Stimulated activated naive CD8-positive, alpha-beta T cell treated with anti-CD3 and anti-CD28 coated beads, Interleukin-15, Interleukin-2, amounts not matched to agents 100 U/mL and 50 U/mL, for 24 hours (primary cell): ENCODE results near the gene NETO1.

Experiments
- ATAC-seq: fragments of 150-1000 bp; cut with Tn5 transposase; one replicate; pipeline ENCODE4 v1.10.0; 2021
- DNase-seq: peaks from one replicate; pipeline ENCODE4 v3.0.0; 2021

NETO1 gene, protein sequence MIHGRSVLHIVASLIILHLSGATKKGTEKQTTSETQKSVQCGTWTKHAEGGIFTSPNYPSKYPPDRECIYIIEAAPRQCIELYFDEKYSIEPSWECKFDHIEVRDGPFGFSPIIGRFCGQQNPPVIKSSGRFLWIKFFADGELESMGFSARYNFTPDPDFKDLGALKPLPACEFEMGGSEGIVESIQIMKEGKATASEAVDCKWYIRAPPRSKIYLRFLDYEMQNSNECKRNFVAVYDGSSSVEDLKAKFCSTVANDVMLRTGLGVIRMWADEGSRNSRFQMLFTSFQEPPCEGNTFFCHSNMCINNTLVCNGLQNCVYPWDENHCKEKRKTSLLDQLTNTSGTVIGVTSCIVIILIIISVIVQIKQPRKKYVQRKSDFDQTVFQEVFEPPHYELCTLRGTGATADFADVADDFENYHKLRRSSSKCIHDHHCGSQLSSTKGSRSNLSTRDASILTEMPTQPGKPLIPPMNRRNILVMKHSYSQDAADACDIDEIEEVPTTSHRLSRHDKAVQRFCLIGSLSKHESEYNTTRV

DNA sequence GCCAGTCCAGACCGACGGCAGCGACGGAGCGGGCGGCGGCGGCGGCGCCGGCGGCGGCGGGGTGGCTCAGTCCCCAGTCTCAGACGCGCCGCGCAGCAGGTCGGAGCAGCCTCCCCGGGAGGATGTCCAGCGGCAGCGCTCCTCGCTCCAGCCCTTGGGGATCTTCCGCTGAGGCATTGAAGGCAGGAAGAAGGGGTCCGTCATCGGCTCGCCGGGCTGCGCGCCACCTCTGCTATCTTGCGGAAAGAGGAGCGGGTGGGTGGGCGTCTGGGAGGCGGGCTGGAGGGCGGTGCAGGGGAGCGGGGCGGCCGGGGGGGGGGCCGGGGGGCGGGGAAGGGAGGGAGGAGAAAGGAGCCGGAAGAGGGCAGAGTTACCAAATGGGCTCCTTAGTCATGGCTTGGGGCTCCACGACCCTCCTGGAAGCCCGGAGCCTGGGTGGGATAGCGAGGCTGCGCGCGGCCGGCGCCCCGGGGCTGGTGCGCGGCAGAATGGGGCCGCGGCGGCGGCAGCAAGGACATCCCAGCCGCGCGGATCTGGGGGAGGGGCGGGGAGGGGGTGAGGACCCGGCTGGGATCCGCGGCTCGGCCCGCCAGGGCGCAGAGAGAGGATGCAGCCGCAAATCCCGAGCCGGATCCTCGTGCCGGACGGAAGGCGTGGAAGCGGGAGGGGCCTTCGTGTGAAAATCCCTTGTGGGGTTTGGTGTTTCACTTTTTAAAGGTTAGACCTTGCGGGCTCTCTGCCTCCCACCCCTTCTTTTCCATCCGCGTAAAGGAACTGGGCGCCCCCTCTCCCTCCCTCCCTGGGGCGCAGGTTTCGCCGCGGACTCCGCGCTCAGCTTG lies at the start of gene NETO1:
Gene NETO1, minus strand, starts transcription at position 242 of the 839 bp plus-strand sequence. CDS start 696 bp downstream, outside the sequence.
- no peak for ATAC-seq
- DNase-seq: peak; percentile 3

DNA sequence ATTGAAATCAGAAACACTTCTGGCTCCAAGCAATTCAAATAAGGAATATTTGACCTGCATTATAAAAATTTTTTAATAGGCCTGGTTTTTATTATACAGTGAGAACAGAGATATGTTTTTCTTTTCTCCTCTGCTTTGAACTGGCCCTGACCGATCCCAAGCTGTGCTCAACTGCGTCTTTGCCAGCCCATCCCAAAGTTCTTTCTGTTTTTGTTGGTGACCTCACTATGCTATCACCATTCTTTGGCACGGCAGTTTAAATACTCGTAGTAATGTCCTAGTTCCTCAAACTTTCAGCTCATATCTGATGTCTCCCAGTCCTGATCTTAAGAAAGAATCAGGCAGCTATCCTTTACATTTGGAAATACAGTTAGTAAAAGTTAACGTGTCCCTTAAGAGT lies 42.3 kb upstream of the NETO1 start:
- no peak for DNase-seq
- no peak for ATAC-seq

DNA sequence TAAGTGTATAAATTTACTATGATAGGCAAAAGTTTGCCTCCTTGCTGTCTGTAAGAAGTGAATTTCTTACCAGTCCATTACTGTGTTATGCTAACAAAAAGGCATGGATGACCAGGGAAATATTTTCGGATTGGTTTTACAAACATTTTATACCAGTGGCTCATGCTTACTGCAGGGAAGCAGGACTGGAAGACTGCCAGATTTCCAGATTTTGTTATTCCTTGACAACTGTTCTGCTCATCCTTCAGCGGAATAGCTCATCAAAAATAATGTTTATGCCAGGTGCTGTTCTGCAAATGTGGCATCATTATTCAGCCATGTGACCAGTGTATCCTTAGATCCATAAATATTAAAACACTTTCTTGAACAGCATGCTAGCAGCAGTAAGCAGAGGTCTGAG lies 40.4 kb upstream of the NETO1 start:
- no peak for ATAC-seq
- no peak for DNase-seq

DNA sequence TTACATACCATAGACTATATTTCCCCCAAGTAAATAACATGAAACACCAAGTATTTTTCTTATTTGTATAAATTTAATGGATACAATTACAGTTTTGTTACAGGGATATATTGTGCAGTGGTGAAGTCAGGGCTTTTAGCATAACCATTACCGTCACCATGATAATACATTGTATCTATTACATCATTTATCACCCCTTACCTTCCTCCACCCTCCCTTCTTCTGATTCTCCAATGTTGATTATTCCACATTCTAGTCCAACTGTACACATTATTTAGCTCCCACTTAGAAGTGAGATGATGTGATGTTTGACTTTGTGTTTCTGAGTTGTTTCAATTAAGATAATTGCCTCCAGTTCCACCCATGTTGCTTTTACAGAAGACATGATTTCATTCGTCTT lies 35.2 kb upstream of the NETO1 start:
- no peak for ATAC-seq

DNA sequence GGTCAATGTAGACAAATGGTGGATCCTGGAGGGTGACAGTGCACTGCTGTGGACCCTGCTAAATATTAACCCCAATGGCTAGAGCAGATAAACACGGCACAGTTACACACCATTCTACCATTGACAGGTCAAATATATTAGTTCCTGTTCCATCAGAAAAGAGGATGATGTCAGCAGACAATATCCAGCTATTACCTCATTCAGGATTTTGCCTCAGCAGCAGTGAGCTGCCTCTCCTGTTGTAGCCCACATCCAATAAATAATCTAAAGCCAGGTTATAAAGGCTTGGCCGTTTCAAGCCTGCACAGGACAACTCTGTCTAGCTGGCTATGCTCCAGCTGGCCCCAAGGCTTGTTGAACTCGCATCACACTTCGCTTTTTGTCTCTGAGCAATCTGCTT lies 31.6 kb upstream of the NETO1 start:
- ATAC-seq (no peak), DNase-seq (no peak)

More for the DNA sequence above, 35.2 kb upstream of the NETO1 start:
- DNase-seq: no peak

DNA sequence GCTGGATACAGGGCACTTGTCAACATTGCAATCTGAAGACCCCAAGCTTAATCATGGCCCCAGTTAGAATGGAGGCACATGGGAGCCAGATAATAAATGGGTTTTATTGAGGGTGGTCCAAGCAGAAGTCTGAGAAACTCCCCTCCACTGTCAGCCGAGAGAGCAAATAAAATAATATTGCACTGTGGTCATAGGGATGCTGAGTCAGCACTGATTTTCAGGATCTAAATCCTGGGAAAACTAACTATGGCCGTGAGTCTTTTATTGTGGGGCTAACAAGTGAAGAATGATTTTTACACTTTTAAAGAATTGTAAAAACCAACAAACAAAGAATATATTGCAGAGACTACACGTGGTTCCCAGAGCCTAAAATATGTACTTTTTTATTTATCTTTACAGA lies 31.1 kb upstream of the NETO1 start:
- ATAC-seq (no peak), DNase-seq (no peak)

DNA sequence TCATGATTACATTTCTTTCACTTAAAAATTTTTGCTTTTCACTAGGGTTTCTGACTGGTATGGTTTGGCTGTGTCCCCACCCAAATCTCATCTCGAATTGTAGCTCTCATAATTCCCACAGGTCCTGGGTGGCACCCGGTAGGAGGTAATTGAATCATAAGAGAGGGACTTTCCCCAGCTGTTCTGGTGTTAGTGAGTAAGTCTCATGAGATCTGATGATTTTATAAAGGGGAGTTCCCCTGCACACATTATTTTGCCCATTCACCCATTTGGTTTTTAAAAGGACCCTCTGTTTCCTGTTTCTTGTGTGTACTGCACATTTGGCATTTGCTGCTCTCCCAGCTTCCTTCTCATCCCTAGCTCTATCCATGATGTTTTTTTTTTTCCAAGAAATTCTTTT lies 27.8 kb upstream of the NETO1 start:
- peak; percentile 3 for DNase-seq
- peak; percentile 52 for ATAC-seq

DNA sequence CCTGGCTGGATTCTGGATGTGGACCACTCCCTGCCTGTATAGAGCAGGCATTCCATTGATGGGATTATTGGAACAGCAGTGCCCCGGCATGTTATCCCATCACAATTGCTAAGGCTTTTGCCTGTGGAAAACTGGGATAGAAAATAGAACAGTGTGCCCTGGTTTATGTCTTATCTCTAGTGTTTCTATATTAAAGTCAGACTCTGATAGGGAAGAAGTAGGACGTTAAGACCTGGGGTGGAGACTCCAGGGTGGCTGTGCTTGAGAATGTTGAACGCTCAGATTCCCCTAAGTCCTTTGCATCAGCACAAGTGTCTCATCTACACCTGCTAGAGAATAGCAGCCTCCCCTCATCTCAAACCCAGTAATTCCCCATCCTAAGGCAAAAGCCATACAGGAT lies 10.8 kb upstream of the NETO1 start:
- no peak for DNase-seq
- no peak for ATAC-seq

DNA sequence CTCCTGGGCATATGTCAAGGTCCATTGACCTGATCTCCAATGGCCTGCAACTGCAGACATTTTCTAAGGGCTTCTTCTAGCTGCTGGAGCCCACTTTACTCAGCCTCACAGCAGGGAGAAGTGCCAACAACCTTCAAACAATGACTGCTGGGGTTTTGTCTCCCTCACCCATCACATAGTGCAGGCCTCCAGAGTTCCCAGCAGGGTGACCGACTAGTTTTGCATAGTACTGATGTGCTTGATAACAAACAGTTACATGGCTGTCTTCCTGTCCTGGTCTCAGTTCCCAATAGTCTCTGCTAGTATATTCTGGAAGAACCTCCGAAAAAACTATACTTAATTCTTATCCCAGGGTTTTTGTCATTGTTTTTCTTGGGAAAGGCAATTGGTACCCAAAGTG lies 10.4 kb upstream of the NETO1 start:
- no peak for DNase-seq
- ATAC-seq: no peak

DNA sequence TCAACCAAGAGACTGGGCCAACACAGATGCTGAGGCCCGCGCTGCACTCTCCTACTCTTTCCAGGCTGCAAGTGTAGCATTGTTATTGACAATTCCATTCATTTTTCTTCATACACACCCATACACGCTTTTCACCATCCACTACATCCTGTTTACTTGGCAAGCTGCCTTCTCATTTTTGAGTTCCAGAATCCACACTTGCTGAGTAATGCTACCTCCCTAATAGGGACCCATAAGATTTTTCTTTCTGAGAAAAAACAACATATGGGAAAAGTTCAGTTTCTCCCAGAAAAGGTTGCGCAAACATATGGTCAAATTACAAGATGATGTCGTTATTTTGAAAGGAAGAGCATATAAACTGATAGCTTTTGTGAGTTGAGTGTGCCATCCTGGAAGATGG lies 3.3 kb upstream of the NETO1 start:
- ATAC-seq: no peak
- DNase-seq: no peak

DNA sequence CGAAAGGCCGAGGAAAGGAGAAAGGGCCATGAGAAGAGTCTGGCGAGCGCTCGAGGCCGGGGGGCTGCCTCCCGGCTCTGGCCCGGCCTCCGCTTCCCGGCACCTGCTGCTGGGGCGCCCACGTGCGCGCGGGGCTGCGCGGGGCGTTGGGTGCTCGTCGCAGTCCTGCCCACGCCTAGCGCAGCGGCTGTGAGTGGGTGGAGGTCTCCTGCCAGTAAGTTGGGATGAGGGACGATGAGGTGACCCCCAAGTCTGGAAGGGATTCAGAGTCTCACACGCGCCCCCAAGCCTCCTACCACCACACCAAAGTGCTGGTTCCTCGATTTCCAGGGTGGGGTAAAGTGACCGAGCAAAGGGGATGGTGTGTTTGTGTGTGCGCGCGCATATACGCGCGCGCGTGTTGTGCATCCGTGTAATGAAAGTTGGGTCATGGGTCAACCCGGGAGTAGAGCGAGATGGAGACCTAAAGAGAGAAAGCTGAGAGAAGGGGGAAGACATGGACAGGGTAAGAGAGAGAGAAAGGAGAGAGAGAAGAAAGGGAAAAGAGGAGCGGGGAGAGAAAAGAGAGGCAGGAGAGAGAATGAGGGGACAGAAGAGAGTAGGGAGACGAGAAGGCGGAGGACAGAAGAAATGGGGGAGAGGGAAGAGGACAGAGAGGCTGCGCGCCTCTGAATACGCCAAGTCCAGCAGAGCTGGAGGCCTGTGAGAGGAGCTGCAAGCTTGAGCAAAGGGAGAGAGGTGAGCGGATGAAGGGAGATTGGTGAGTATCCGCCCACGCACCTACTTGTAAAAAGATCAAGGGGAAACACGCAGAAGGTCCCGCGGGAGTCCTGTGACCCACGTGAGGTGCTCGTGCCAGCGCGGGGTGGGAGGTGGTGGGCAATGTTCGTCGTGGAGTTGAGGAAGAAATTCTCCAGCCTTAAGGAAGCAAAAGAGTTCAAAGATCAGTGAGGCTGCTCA lies 1.7 kb upstream of the NETO1 start:
- DNase-seq: peak; percentile 6

DNA sequence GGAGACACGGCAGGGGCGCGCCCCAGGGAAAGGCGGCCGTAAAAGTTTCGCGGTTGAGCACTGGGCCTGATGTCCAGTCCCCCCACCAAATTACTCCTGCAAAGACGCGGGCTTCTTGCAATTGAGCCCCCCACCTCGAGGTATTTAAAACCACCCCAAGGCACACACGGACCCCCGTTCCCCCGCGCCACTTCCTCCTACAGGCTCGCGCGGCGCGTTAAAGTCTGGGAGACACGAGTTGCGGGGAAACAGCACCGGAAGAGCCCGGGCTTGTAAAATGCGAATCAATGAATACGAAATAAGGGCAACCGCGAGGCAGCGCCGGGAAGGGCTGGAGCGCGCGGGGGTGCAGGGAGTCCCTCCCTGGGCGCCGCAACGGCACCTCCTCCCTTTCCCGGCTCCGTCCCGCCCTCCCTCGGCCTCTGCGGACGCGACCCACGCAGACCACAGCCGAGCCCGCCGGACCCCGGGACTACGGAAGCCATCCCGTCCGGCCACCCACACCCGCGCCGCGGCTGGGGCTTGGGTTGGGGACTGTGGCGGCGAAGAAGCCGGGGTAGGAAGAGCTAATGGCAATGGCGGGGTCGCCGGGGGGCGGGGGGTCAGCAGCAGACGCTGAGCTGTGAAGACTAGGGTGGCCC lies 918 bp upstream of the NETO1 start:
- DNase-seq: peak; percentile 4

More for the DNA sequence above, 1.7 kb upstream of the NETO1 start:
- ATAC-seq: no peak

DNA sequence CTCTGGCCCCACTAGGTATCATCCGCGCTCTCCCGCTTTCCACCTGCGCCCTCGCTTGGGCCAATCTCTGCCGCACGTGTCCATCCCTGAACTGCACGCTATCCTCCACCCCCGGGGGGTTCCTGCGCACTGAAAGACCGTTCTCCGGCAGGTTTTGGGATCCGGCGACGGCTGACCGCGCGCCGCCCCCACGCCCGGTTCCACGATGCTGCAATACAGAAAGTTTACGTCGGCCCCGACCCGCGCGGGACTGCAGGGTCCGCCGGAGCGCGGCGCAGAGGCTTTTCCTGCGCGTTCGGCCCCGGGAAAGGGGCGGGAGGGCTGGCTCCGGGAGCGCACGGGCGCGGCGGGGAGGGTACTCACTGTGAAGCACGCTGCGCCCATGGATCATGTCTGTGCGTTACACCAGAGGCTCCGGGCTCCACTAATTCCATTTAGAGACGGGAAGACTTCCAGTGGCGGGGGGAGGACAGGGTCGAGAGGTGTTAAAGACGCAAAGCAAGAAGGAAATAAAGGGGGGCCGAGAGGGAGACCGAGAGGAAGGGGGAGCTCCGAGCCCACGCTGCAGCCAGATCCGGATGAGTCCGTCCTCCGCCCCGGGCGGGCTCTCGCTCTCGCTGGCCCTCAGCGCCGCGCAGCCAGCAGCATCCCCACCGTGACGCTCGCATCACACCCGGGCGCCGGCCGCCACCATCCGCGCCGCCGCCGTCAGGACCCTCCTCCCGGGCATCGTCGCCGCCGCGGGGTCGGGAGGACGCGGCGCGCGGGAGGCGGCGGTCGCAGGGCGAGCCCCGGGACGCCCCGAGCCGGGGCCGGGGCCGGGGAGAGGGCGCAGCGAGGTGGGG lies 664 bp downstream of the NETO1 start:
- ATAC-seq: no peak
- peak; percentile 4 for DNase-seq

More for the DNA sequence above, 918 bp upstream of the NETO1 start:
- no peak for ATAC-seq

DNA sequence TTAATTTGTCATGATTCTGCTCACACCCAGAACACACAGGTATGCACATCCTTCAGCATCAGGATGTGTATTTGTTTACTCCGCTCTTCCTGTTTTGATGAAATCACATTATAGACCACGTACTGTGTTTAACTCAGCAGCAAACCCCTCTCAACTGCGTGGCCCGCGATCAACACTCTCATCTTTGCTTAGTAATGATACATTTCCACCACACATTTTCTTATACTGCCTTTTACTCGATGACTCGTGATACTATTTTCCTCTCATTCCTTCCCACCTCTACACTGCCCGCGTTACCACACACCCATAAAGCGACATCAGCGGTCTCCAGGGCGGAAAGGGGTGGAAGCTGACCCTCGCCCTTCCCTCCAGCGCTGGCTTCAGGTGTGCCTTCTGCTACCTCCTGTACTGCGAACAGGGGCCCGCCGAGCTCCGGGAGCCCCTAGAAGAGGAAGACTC lies 1.3 kb downstream of the NETO1 start:
- no peak for ATAC-seq
- no peak for DNase-seq

DNA sequence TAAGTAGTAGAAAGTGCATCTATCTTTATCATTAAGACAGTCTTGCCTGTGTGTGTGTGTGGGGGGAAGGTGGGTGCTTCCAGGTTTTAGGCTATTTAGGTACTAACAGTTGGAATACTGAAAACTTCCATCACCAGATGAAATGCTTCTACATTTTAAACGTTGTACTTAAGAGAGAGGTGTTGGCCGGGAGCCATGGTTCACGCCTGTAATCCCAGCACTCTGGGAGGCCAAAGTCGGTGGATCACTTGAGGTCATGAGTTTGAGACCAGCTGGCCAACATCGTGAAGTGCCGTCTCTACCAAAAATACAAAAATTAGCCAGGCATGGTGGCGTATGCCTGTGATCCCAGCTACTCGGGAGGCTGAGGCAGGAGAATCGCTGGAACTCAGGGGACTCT lies 4.0 kb downstream of the NETO1 start:
- ATAC-seq: no peak
- DNase-seq: no peak

DNA sequence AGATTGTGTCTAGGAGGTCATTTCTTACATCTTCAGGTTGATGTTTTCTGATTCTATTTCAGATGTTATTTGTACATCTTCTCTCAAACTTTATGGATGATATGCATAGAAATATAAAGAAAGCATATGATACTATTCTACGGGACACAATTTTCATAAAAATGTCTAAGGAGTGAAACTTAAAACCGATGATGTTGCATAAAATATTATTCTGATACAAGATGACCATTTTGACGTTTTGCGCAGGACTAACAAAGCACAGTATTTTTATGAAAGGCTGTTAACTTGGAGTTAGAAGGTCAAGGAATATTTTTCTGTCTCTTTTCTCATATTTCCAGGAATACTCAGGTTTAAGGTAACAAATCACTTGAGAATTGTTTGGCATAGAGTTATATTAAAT lies 8.7 kb downstream of the NETO1 start:
- ATAC-seq (no peak), DNase-seq (no peak)

DNA sequence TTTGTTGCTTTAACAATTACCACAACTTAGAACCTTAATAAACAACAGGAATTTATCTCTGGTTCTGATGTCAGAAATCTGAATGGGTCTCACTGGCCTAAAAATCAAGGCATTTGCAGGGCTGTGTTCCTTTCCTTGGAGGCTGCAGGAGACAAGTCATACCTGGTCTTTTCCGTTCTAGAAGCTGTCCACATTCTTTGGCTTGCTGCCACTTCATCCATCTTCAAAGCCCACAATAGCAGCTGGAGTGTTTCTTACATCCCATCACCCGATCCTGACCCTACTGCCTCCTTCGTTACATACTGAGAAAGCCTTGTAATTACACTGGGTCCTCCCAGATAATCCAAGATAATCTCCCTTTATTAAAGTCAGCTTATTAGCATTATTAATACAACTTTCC lies 18.1 kb downstream of the NETO1 start:
- no peak for ATAC-seq
- DNase-seq: no peak

DNA sequence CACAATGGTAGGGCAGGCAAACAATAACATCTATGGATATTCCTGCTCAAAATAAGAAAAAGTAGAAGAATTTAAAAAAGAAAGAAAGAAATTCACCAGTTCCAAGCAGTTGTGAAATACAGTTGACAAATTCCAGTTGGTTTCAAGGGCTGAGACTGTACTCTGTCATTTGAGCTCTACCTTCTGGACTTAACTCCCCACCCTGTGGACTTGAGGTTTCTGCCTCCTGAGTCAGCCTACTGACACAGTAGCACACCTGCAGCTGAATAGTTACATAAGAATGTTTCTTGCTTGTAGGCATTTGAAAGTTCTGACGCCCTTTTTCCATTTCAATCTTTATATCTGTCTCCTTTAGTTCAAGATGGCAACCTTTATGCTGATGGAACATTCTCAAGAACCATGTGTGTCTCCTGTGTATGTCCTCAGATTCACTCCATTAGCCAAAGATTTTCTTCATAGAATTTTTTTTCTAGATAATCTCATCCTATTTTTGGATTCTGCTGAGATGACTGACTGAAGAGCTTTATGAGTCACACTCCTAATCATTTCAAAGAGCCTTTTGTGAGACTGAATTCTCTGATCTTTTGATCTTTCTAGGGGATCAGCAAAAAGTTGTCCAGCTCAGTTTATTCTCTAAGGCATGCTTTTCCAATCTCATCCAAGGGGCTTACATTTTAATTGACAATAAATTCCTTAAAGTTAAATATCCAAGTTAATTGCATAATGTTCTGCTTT lies 19.1 kb downstream of the NETO1 start:
- no peak for ATAC-seq
- no peak for DNase-seq

DNA sequence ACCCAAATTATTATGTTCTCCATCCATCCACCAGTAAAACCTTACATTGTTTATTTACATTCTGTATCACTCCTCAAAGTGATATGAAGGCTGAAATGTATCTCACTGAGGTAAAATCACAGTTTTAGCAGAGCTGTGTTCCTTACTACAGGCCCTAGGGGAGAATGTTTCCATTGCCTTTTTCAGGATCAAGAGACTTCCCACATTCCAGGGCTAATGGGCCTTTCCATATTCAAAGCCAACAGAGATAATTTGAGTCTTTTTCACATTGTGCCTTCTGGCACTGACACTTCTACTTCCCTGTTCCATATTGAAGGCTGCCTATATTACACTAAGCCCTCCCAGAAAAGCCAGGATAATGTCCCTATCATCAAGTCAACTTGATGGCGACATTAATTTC lies 20.0 kb downstream of the NETO1 start:
- no peak for DNase-seq
- ATAC-seq: no peak
